NCI-H128 (cell line): ENCODE measurements around the gene CAPN6.

Source experiments
- DNase-seq: peaks from one replicate; lab custom pipeline; 2025; ENCODE audit not compliant: unreplicated experiment; lab: John Stamatoyannopoulos, UW

CAPN6 gene

GRCh38 chrX:111270339-111270738 is at the start of gene CAPN6:
TSS of gene CAPN6 (minus strand) at chrX:111270483. CDS start at chrX:111263936, 6,547 bp downstream.
- DNase-seq = no peak

GRCh38 chrX:111319451-111319850 is 49.2 kb upstream of the CAPN6 start:
- no peak for DNase-seq

- no peak for DNase-seq
These were observed 48.6 kb upstream of the CAPN6 start for GRCh38 chrX:111318901-111319300.

GRCh38 chrX:111309083-111309482 is 38.8 kb upstream of the CAPN6 start:
- DNase-seq = no peak

- DNase-seq = no peak
These were observed 37.8 kb upstream of the CAPN6 start for GRCh38 chrX:111308039-111308438.

- DNase-seq = no peak
These were observed 32.0 kb upstream of the CAPN6 start for GRCh38 chrX:111302284-111302683.

- DNase-seq = no peak
These were observed 18.6 kb upstream of the CAPN6 start for GRCh38 chrX:111288841-111289240.

GRCh38 chrX:111284631-111285293 is 14.5 kb upstream of the CAPN6 start:
- DNase-seq = no peak

- DNase-seq = no peak
These were observed 13.2 kb upstream of the CAPN6 start for GRCh38 chrX:111283446-111283845.

GRCh38 chrX:111282991-111283390 is 12.7 kb upstream of the CAPN6 start:
- DNase-seq = no peak

- no peak for DNase-seq
These were observed 11.9 kb upstream of the CAPN6 start for GRCh38 chrX:111282139-111282538.

- no peak for DNase-seq
These were observed 1.8 kb downstream of the CAPN6 start for GRCh38 chrX:111268506-111268905.

GRCh38 chrX:111265486-111265885 is 4.8 kb downstream of the CAPN6 start:
- DNase-seq = no peak

GRCh38 chrX:111264385-111264784 is 5.9 kb downstream of the CAPN6 start:
- no peak for DNase-seq

GRCh38 chrX:111262086-111262485 is 8.2 kb downstream of the CAPN6 start:
- no peak for DNase-seq

GRCh38 chrX:111260451-111260850 is 9.8 kb downstream of the CAPN6 start:
- no peak for DNase-seq

- no peak for DNase-seq
These were observed 10.7 kb downstream of the CAPN6 start for GRCh38 chrX:111259559-111259958.

GRCh38 chrX:111257733-111258132 is 12.6 kb downstream of the CAPN6 start:
- DNase-seq = no peak

- no peak for DNase-seq
These were observed 15.2 kb downstream of the CAPN6 start for GRCh38 chrX:111254896-111255693.

GRCh38 chrX:111244235-111244750 is 26.0 kb downstream of the CAPN6 start:
- DNase-seq = peak; percentile 22

GRCh38 chrX:111216293-111216801 is 53.9 kb downstream of the CAPN6 start:
- no peak for DNase-seq

GRCh38 chrX:111207851-111208250 is 62.4 kb downstream of the CAPN6 start:
- DNase-seq = no peak
